Lung (tissue), 12 donors: ENCODE data around the gene CSNK1G1. TPM values are rescaled to one million over a fixed set of nuclear protein-coding genes. Genes with fewer than 3 reads are reported as not detected.
"Not testable (repeated sequence)": the region's sequence is repeated elsewhere in the genome, so short reads cannot be mapped to it uniquely, and the experiment has no call there.

Experiments
- ATAC-seq: fragments of 200-7000 bp; cut with Tn5 transposase; one replicate; pipeline ENCODE4 v1.9.1; 2020; ENCODE audit warnings: moderate number of reproducible peaks; ENCODE audit not compliant: insufficient read depth, low FRiP score
- DNase-seq, 3 donors: peaks; one replicate each; pipeline ENCODE4 v3.0.0-alpha.2; 2013 to 2017
- H3K27ac ChIP-seq, 2 donors: one replicate each; pipeline ENCODE4 v1.5.1; 2013; ENCODE audit warnings: mild to moderate bottlenecking in 2 of 2, moderate library complexity in 2 of 2, control low read depth in 1 of 2, inconsistent platforms in 1 of 2, low read depth in 1 of 2, low read length in 1 of 2
- H3K27me3 ChIP-seq, 3 donors: one replicate each; pipeline ENCODE4 v1.5.1; 2013; ENCODE audit warnings: low read length in 2 of 3; ENCODE audit not compliant: control insufficient read depth in 3 of 3, insufficient read depth in 3 of 3
- H3K36me3 ChIP-seq, 4 donors: one replicate each; pipeline ENCODE4 v1.5.1; 2013; ENCODE audit warnings: low read length in 4 of 4, mild to moderate bottlenecking in 1 of 4, moderate library complexity in 1 of 4; ENCODE audit not compliant: control insufficient read depth in 4 of 4, insufficient read depth in 4 of 4
- H3K4me1 ChIP-seq, 5 donors: one replicate each; pipeline ENCODE4 v1.5.1; 2013; ENCODE audit warnings: low read length in 5 of 5, mild to moderate bottlenecking in 2 of 5, moderate library complexity in 1 of 5; ENCODE audit not compliant: control insufficient read depth in 5 of 5, insufficient read depth in 5 of 5
- H3K4me3 ChIP-seq: one replicate; pipeline ENCODE4 v1.5.1; 2013; ENCODE audit warnings: mild to moderate bottlenecking, control low read depth, moderate library complexity
- H3K9ac ChIP-seq, 2 donors: one replicate each; pipeline ENCODE4 v1.5.1; 2013; ENCODE audit warnings: low read length in 2 of 2, control low read depth in 1 of 2; ENCODE audit not compliant: insufficient read depth in 1 of 2
- H3K9me3 ChIP-seq, 4 donors: one replicate each; pipeline ENCODE4 v1.5.1; 2013; ENCODE audit warnings: low read length in 3 of 4, mild to moderate bottlenecking in 1 of 4, moderate library complexity in 1 of 4; ENCODE audit not compliant: control insufficient read depth in 4 of 4, insufficient read depth in 3 of 4
- WGBS, 2 donors: extraction: QIAGEN DNeasy Blood & Tissue Kit; methylation state at CpG; one replicate each; pipeline ENCODE4 v1.1.7; 2013; 5-methylcytosine and 5-hydroxymethylcytosine counted together
- polyA plus RNA-seq, 2 donors: library from polyadenylated mRNA; stranded (reverse); fragments of 200-250 nt; gene quantifications; one replicate each; pipeline ENCODE4 v1.2.1, GENCODE V29; 2013
- total RNA-seq, 2 donors: library from RNA; depleted of rRNA in 1 of 2; stranded (reverse); fragments of >200 nt in 1 of 2; gene quantifications; one replicate each; pipeline ENCODE4 v1.2.1, GENCODE V29; 2014 to 2021
- TF ChIP-seq, protein P1 (sequence below): IDR thresholded peaks from 2 replicates; pipeline ENCODE4 v1.5.1; 2012; ENCODE audit warnings: mild to moderate bottlenecking; ENCODE audit errors: control extremely low read depth, extremely low read depth
- donor health status: control.
- donor health status: control.
- donor health status: Bipolar disorder and iron deficiency.
- donor health status: healthy.
- donor health status: DM: yes; HTN: yes; CAD: no.

CSNK1G1 gene
- total and polyA plus RNA-seq, 4 donors: 3.0 to 50.4 (median 12.9) TPM

DNA sequence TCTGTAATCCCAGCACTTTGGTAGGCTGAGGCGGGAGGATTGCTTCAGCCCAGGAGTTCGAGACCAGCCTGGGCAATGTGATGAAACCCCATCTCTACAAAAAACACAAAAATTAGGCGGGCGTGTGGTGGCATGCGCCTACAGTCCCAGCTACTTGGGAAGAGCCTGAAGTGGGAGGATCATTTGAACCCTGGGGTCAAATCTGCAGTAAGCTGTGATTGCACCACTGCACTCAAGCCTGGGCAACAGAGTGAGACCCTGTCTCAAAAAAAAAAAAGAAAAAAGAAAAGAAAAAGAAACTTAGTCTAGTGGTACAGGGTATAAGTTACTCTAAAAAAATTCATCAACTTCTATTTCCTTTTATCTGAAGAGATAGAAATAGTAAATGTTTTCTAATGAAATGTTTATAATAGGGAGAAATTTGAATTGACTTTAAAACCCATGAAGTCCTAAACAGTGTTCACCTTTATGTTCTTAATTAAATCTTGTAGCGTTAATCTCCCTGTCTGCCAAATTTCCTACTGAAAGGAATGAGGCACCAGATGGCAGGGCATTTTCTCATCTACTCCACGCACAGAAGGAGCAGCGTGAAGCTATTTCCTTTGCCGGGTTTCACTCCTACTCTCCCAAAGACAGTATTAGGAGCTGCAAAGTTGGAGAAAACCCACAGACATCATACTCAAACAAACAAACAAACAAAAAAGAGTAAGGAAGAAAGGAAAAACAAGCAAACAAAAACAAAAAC, 23.4 kb upstream of the CSNK1G1 start:
- H3K9ac ChIP-seq: no peak overlapping the region

DNA sequence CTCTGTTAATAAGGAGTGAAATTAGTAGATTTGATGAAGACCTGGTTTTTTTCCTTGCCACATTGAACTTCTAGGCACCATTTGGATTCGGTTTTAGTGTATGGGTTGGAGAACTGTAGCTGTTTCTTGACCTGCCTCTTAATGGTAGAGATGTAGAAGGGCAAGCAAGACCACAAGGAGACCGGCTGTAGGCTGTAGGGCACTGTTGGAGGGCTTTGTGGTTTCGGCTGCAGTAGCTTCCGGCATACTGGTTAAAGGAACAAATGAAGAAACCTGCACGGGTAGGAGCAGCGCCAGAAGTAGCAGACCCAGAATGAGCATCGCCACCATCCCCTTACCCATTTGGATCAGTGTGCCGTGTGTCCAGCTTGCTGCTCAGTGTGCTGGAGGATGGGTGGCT, 17.4 kb upstream of the CSNK1G1 start:
- H3K4me1 ChIP-seq: no peaks in the 10 kb centered on the region
- TF ChIP-seq, protein P1, sequence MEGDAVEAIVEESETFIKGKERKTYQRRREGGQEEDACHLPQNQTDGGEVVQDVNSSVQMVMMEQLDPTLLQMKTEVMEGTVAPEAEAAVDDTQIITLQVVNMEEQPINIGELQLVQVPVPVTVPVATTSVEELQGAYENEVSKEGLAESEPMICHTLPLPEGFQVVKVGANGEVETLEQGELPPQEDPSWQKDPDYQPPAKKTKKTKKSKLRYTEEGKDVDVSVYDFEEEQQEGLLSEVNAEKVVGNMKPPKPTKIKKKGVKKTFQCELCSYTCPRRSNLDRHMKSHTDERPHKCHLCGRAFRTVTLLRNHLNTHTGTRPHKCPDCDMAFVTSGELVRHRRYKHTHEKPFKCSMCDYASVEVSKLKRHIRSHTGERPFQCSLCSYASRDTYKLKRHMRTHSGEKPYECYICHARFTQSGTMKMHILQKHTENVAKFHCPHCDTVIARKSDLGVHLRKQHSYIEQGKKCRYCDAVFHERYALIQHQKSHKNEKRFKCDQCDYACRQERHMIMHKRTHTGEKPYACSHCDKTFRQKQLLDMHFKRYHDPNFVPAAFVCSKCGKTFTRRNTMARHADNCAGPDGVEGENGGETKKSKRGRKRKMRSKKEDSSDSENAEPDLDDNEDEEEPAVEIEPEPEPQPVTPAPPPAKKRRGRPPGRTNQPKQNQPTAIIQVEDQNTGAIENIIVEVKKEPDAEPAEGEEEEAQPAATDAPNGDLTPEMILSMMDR: no peak
- no peak for ATAC-seq

More for the DNA sequence above, 23.4 kb upstream of the CSNK1G1 start:
- DNase-seq: no peak
- WGBS, 2 donors: 63 to 67% methylated on average over 9 of the region's 9 CpGs
- Histone ChIP-seq H3K4me3 (no peak overlapping the region), H3K4me1 (peaks cover 0 to 18% (median 3%) of the 10 kb centered on the region in 5 donors), H3K36me3 (no peaks in the 10 kb centered on the region), H3K27ac (no peak overlapping the region), H3K9me3 (no peaks in the 10 kb centered on the region), H3K27me3 (no peaks in the 10 kb centered on the region)
- no peak for ATAC-seq
- TF ChIP-seq, protein P1: no peak

DNA sequence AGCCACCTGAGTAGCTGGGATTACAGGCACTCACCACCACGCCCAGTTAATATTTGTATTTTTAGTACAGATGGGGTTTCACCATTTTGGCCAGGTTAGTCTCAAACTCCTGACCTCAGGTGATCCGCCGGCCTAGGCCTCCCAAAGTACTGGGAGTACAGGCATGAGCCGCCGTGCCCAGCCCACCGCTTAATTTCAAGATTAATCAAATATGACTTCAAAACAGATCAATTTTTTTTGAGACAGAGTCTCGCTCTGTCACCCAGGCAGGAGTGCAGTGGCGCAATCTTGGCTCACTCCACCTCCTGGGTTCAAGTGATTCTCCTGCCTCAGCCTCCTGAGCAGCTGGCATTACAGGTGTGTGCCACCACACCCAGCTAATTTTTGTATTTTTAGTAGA, 15.4 kb upstream of the CSNK1G1 start:
- 96 to 98% methylated on average over 8 of the region's 8 CpGs for WGBS, 2 donors

More for the DNA sequence above, 17.4 kb upstream of the CSNK1G1 start:
- no peaks in the 10 kb centered on the region for H3K9me3 ChIP-seq
- no peaks in the 10 kb centered on the region for H3K27me3 ChIP-seq
- DNase-seq: no peak
- no peak overlapping the region for H3K27ac ChIP-seq
- H3K9ac ChIP-seq: no peak overlapping the region
- no peaks in the 10 kb centered on the region for H3K36me3 ChIP-seq
- WGBS, 2 donors: 50 to 86% methylated on average over 8 of the region's 8 CpGs
- no peak overlapping the region for H3K4me3 ChIP-seq

DNA sequence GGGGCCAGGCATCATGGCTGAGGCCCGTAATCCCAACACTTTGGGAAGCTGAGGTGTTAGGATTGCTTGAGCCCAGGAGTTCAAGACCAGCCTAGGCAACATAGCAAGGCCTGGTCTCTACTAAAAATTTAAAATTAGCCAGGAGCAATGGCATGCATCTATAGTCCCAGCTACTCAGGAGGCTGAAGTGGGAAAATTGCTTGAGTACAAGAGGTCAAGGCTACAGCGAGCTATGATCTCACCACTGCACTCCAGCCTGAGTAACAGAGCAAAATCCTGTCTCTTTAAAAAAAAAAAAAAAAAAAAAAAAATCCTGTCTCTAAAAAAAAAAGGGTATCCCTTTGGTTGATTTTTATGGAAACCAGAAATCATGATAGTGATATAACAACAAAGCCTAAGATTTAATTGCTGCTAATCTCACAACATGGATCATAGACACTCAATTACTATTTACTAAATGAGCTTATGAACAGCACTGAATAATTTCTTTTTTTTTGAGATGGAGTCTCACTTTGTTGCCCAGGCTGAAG, 13.2 kb upstream of the CSNK1G1 start:
- WGBS, 2 donors: 84 to 96% methylated on average over 2 of the region's 2 CpGs
- Histone ChIP-seq H3K4me3 (no peak overlapping the region), H3K36me3 (no peaks in the 10 kb centered on the region), H3K27ac (no peak overlapping the region), H3K9me3 (no peaks in the 10 kb centered on the region), H3K27me3 (no peaks in the 10 kb centered on the region), H3K9ac (no peak overlapping the region), H3K4me1 (no peaks in the 10 kb centered on the region)
- TF ChIP-seq, protein P1: no peak
- ATAC-seq (no peak), DNase-seq (no peak)

More for the DNA sequence above, 15.4 kb upstream of the CSNK1G1 start:
- not testable (repeated sequence) for H3K36me3 ChIP-seq, H3K9ac ChIP-seq, H3K27ac ChIP-seq, H3K27me3 ChIP-seq, H3K9me3 ChIP-seq, H3K4me1 ChIP-seq, ATAC-seq, DNase-seq, H3K4me3 ChIP-seq
